Liver (tissue), 9 donors: ENCODE results near the gene OR52H1. TPM values are rescaled to one million over a fixed set of nuclear protein-coding genes. Genes with fewer than 3 reads are reported as not detected.

ENCODE experiments used
- DNase-seq: peaks from one replicate; pipeline ENCODE4 v3.0.0-alpha.2; 2017; ENCODE audit warnings: low spot score
- H3K27ac ChIP-seq, 2 donors: one replicate each; pipeline ENCODE4 v1.7.0; 2013; ENCODE audit warnings: inconsistent platforms in 2 of 2, low read length in 2 of 2, control low read depth in 1 of 2, low read depth in 1 of 2, mild to moderate bottlenecking in 1 of 2
- H3K27me3 ChIP-seq, 4 donors: one replicate each; pipeline versions ENCODE4 v1.6.1 to v1.7.0; 2013; ENCODE audit warnings: low read length in 3 of 4, inconsistent platforms in 1 of 4, mild to moderate bottlenecking in 1 of 4, moderate library complexity in 1 of 4; ENCODE audit not compliant: control insufficient read depth in 4 of 4, insufficient read depth in 4 of 4
- H3K36me3 ChIP-seq, 4 donors: one replicate each; pipeline versions ENCODE4 v1.6.1 to v1.7.0; 2013; ENCODE audit warnings: low read length in 3 of 4, mild to moderate bottlenecking in 3 of 4, low read depth in 1 of 4, moderate library complexity in 1 of 4; ENCODE audit not compliant: control insufficient read depth in 4 of 4, insufficient read depth in 3 of 4
- H3K4me1 ChIP-seq, 4 donors: one replicate each; pipeline versions ENCODE4 v1.6.1 to v1.7.0; 2013; ENCODE audit warnings: low read length in 3 of 4, mild to moderate bottlenecking in 3 of 4, moderate library complexity in 1 of 4; ENCODE audit not compliant: control insufficient read depth in 4 of 4, insufficient read depth in 4 of 4
- H3K4me3 ChIP-seq, 3 donors: one replicate each; pipeline versions ENCODE4 v1.6.1 to v1.7.0; 2013; ENCODE audit warnings: low read length in 3 of 3, control low read depth in 1 of 3, low read depth in 1 of 3, mild to moderate bottlenecking in 1 of 3
- H3K9ac ChIP-seq, 2 donors: one replicate each; pipeline ENCODE4 v1.7.0; 2013; ENCODE audit warnings: low read length in 2 of 2, mild to moderate bottlenecking in 2 of 2, moderate library complexity in 2 of 2, control low read depth in 1 of 2, low read depth in 1 of 2
- H3K9me3 ChIP-seq, 4 donors: one replicate each; pipeline versions ENCODE4 v1.6.1 to v1.7.0; 2013; ENCODE audit warnings: low read length in 3 of 4; ENCODE audit not compliant: control insufficient read depth in 4 of 4
- EGR1 ChIP-seq, 2 donors: IDR thresholded peaks; 2 replicates each; pipeline ENCODE4 v1.6.1; 2016 to 2018; ENCODE audit warnings: antibody characterized with exemption in 2 of 2, low read depth in 2 of 2
- FOXA1 ChIP-seq: IDR thresholded peaks from 2 replicates; pipeline ENCODE4 v1.6.1; 2016; ENCODE audit warnings: antibody characterized with exemption
- FOXA2 ChIP-seq: IDR thresholded peaks from 2 replicates; pipeline ENCODE4 v1.6.1; 2016; ENCODE audit warnings: antibody characterized with exemption
- GABPA ChIP-seq, 2 donors: IDR thresholded peaks in 1 of 2; conservative IDR thresholded peaks in 1 of 2; 2 replicates each; pipeline ENCODE4 v1.6.1; 2016; ENCODE audit warnings: antibody characterized with exemption in 2 of 2, mild to moderate bottlenecking in 1 of 2, moderate library complexity in 1 of 2
- HNF4G ChIP-seq: IDR thresholded peaks from 2 replicates; pipeline ENCODE4 v1.6.1; 2016; ENCODE audit warnings: antibody characterized with exemption
- JUND ChIP-seq, 2 donors: IDR thresholded peaks; 2 replicates each; pipeline ENCODE4 v1.6.1; 2016; ENCODE audit warnings: antibody characterized with exemption in 2 of 2
- NR2F2 ChIP-seq: IDR thresholded peaks from 2 replicates; pipeline ENCODE4 v1.6.1; 2016; ENCODE audit warnings: antibody characterized with exemption
- RAD21 ChIP-seq, 2 donors: IDR thresholded peaks; 2 replicates each; pipeline ENCODE4 v1.6.1; 2016; ENCODE audit warnings: antibody characterized with exemption in 2 of 2, mild to moderate bottlenecking in 2 of 2
- RXRA ChIP-seq, 2 donors: IDR thresholded peaks; 2 replicates each; pipeline ENCODE4 v1.6.1; 2017 to 2018; ENCODE audit warnings: antibody characterized with exemption in 2 of 2, mild to moderate bottlenecking in 1 of 2
- SP1 ChIP-seq: IDR thresholded peaks from 2 replicates; pipeline ENCODE4 v1.6.1; 2018; ENCODE audit warnings: antibody characterized with exemption, mild to moderate bottlenecking
- TAF1 ChIP-seq: conservative IDR thresholded peaks from 2 replicates; pipeline ENCODE4 v1.6.1; 2016; ENCODE audit warnings: antibody characterized with exemption, mild to moderate bottlenecking
- YY1 ChIP-seq: IDR thresholded peaks from 2 replicates; pipeline ENCODE4 v1.6.1; 2016; ENCODE audit warnings: antibody characterized with exemption, mild to moderate bottlenecking
- WGBS: extraction: QIAGEN DNeasy Blood & Tissue Kit; methylation state at CpG from one replicate; pipeline ENCODE4 v1.1.7; 2013; 5-methylcytosine and 5-hydroxymethylcytosine counted together
- polyA plus RNA-seq, 2 donors: library from polyadenylated mRNA; stranded (reverse) in 1 of 2; unstranded in 1 of 2; fragments of 200-250 nt in 1 of 2; fragments of >200 nt in 1 of 2; fragmentation: Nextera tagmentation in 1 of 2; extraction: Ambion mirVana in 1 of 2; gene quantifications; one replicate each; pipeline versions ENCODE4 v1.2.1 to v1.2.3, GENCODE V29; 2013 to 2015
- total RNA-seq, 2 donors: library from RNA; depleted of rRNA; stranded (reverse); fragments of >200 nt; gene quantifications; one replicate each; pipeline ENCODE4 v1.2.3, GENCODE V29; 2014
- donor health status: healthy.
- donor health status: healthy.
- donor health status: healthy.
- donor health status: healthy.
- donor health status: healthy.

Gene OR52H1
- total and polyA plus RNA-seq, 4 donors = 0.14 to 0.33 TPM; not detected in 2

- no peaks in the 10 kb centered on the region for H3K36me3 ChIP-seq
- H3K4me1 ChIP-seq = no peaks in the 10 kb centered on the region
- no peak overlapping the region for H3K9ac ChIP-seq
- no peak for TF ChIP-seq EGR1 (IDR thresholded peaks at IDR 0.05; ENCODE audit: low read depth in 2 of 2)
- no peaks in the 10 kb centered on the region for H3K9me3 ChIP-seq
- H3K4me3 ChIP-seq = no peak overlapping the region
- 77% methylated on average over 3 of the region's 3 CpGs for WGBS
- no peak overlapping the region for H3K27ac ChIP-seq
- no peaks in the 10 kb centered on the region for H3K27me3 ChIP-seq
- no peak for DNase-seq
Measured at GRCh38 chr11:5556596-5557188, 8.4 kb upstream of the OR52H1 start.

GRCh38 chr11:5553343-5553742 is 5.0 kb upstream of the OR52H1 start:
- no peaks in the 10 kb centered on the region for H3K4me1 ChIP-seq
- H3K4me3 ChIP-seq = no peak overlapping the region
- H3K9ac ChIP-seq = no peak overlapping the region
- DNase-seq = no peak
- H3K27me3 ChIP-seq = no peaks in the 10 kb centered on the region
- TF ChIP-seq FOXA1 (no peak), TAF1 (no peak), RAD21 (IDR thresholded peaks at IDR 0.05) (peak; percentile 38 to 47)
- H3K27ac ChIP-seq = no peak overlapping the region
- no peaks in the 10 kb centered on the region for H3K9me3 ChIP-seq
- no peaks in the 10 kb centered on the region for H3K36me3 ChIP-seq

DNA sequence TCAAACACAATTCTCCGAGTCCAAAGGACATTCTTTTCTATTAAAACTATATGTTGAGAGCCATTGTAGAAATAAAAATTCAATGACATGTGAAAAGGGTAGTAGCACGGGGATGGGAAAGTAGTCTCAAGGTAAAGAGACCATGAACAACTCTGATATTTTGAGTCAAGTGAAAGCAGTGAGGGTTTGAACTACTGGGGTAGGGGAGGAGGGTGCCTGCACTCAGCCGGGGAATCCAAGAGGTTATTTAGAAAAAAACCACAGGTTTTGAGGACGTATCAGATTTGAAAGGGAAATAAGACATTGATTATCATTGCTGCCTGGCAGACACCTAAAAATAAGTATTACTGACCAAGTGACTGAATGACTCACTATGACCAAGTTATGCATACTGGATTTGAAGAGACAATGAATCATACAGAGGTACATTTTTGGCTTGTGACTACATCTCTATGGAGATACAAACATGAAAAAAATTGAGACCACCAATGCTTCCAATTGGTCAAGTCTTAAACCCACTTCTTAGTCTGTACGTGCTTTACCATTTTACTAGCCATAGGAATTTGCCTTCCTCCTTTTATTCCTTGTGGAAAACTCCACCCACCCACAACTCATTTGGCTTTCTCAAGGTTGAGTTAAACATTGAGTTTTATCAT is 2.2 kb upstream of the OR52H1 start:
- 83% methylated on average over 5 of the region's 5 CpGs for WGBS
- TF ChIP-seq FOXA2 = no peak
- no peak for TF ChIP-seq YY1
- TF ChIP-seq NR2F2 = no peak

DNA sequence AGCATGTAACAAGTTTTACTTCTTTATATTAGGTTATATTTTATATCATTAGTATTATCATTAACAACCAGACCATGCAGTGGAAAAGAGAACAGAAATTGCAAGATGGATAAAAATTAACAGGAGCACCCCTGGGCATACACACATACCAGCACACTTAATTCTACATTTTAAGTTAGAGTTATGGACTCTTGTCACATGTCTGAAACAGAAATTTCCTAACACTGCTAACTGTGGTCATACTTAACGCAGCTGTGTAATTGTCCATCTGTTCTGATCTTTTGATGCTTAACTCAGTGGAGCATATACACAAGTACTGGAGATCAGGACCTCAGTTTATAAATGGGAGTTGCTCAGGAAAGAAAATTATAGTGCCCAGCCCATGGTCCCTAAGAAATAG is 358 bp downstream of the OR52H1 start:
- Histone ChIP-seq H3K4me1 (no peaks in the 10 kb centered on the region), H3K9me3 (no peaks in the 10 kb centered on the region), H3K36me3 (no peaks in the 10 kb centered on the region), H3K9ac (no peak overlapping the region), H3K4me3 (no peak overlapping the region), H3K27ac (no peak overlapping the region), H3K27me3 (no peaks in the 10 kb centered on the region)
- DNase-seq = no peak
- 97% methylated on average over 1 of the region's 1 CpG for WGBS
- no peak for TF ChIP-seq TAF1
- no peak for TF ChIP-seq RAD21 (IDR thresholded peaks at IDR 0.05)
- no peak for TF ChIP-seq FOXA1
- no peak for TF ChIP-seq HNF4G
- no peak for TF ChIP-seq NR2F2
- no peak for TF ChIP-seq GABPA (IDR thresholded peaks at IDR 0.05 in 1 of 2, conservative IDR thresholded peaks at IDR 0.05 in 1 of 2)
- TF ChIP-seq YY1 = no peak
- TF ChIP-seq SP1 = no peak
- no peak for TF ChIP-seq RXRA (IDR thresholded peaks at IDR 0.05)
- no peak for TF ChIP-seq JUND (IDR thresholded peaks at IDR 0.05)

More for the DNA sequence above, 2.2 kb upstream of the OR52H1 start:
- no peaks in the 10 kb centered on the region for H3K9me3 ChIP-seq
- H3K27ac ChIP-seq = no peak overlapping the region
- no peak overlapping the region for H3K9ac ChIP-seq
- H3K27me3 ChIP-seq = no peaks in the 10 kb centered on the region
- no peaks in the 10 kb centered on the region for H3K36me3 ChIP-seq
- H3K4me1 ChIP-seq = no peaks in the 10 kb centered on the region
- no peak for DNase-seq
- no peak overlapping the region for H3K4me3 ChIP-seq
